HG02970 (cell line): ENCODE results near the gene RBFOX1.

Experiments used
- ATAC-seq: cut with Tn5 transposase; IDR thresholded peaks from one replicate; pipeline ENCODE4 v1.9.1; 2021; ENCODE audit warnings: mild to moderate bottlenecking, moderate library complexity, moderate number of reproducible peaks; ENCODE audit not compliant: unreplicated experiment, low FRiP score

The RBFOX1 gene

GRCh38 chr16:7366993-7367880, 34.6 kb downstream of the RBFOX1 start:
- ATAC-seq: no peak

- ATAC-seq: no peak
Observed at GRCh38 chr16:7369204-7369603, 36.6 kb downstream of the RBFOX1 start.

GRCh38 chr16:7372095-7372494, 39.5 kb downstream of the RBFOX1 start:
- no peak for ATAC-seq

- no peak for ATAC-seq
Observed at GRCh38 chr16:7373776-7374175, 41.1 kb downstream of the RBFOX1 start.

- ATAC-seq: no peak
Observed at GRCh38 chr16:7374614-7375174, 42.0 kb downstream of the RBFOX1 start.

- ATAC-seq: no peak
Observed at GRCh38 chr16:7376227-7376626, 43.6 kb downstream of the RBFOX1 start.

- no peak for ATAC-seq
Observed at GRCh38 chr16:7377231-7377630, 44.6 kb downstream of the RBFOX1 start.

- ATAC-seq: no peak
Observed at GRCh38 chr16:7378024-7378695, 45.5 kb downstream of the RBFOX1 start.

GRCh38 chr16:7380441-7380840, 47.8 kb downstream of the RBFOX1 start:
- no peak for ATAC-seq

- ATAC-seq: no peak
Observed at GRCh38 chr16:7380911-7381310, 48.3 kb downstream of the RBFOX1 start.

- ATAC-seq: no peak
Observed at GRCh38 chr16:7381671-7382070, 49.0 kb downstream of the RBFOX1 start.

GRCh38 chr16:7382521-7382920, 49.9 kb downstream of the RBFOX1 start:
- ATAC-seq: no peak

- ATAC-seq: no peak
Observed at GRCh38 chr16:7390974-7391373, 58.3 kb downstream of the RBFOX1 start.

- no peak for ATAC-seq
Observed at GRCh38 chr16:7391694-7392093, 59.0 kb downstream of the RBFOX1 start.

GRCh38 chr16:7392206-7392605, 59.6 kb downstream of the RBFOX1 start:
- no peak for ATAC-seq

GRCh38 chr16:7393680-7394079, 61.0 kb downstream of the RBFOX1 start:
- no peak for ATAC-seq

- no peak for ATAC-seq
Observed at GRCh38 chr16:7394720-7395336, 62.2 kb downstream of the RBFOX1 start.

- ATAC-seq: no peak
Observed at GRCh38 chr16:7397901-7398300, 65.3 kb downstream of the RBFOX1 start.

- ATAC-seq: no peak
Observed at GRCh38 chr16:7398536-7398935, 65.9 kb downstream of the RBFOX1 start.

- ATAC-seq: no peak
Observed at GRCh38 chr16:7399296-7399695, 66.7 kb downstream of the RBFOX1 start.
